Measurements from ENCODE around the gene KCNQ5.

The KCNQ5 gene

DNA sequence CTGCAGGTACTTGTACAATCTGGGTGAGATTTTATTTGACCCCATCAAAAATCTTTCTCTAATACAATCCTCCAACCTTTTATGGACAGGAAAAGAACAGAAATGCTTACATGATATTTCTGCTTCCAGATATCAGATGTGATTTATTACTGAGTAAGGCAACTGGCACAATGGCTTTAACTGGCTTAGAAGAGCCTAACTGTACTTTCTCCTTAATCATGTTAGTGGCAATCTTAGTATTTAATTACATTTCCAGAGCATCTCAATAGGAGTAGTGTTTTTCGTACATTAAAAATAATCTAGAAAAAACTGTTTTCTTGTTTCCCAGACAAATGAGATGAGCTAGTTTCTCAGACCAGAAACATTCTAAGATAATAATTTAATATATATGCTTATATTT lies 251.6 kb downstream of the KCNQ5 start:
- Histone ChIP-seq H3K36me3 (ENCODE audit: control insufficient read depth, insufficient read depth, low read length) (no peaks in the 10 kb centered on the region), H3K4me1 (no peaks in the 10 kb centered on the region), H3K27ac (no peak overlapping the region), H3K4me3 (ENCODE audit: low read depth, low read length) (no peak overlapping the region), H3K27me3 (ENCODE audit: control insufficient read depth, insufficient read depth, low read length) (no peaks in the 10 kb centered on the region), H2AFZ (no peak overlapping the region), H3K4me2 (ENCODE audit: low read length) (no peak overlapping the region), H3K79me2 (no peaks in the 10 kb centered on the region), H3K9me3 (ENCODE audit: control insufficient read depth, low read length) (no peaks in the 10 kb centered on the region), H3K9ac (no peak overlapping the region)
- TF ChIP-seq, protein P1, sequence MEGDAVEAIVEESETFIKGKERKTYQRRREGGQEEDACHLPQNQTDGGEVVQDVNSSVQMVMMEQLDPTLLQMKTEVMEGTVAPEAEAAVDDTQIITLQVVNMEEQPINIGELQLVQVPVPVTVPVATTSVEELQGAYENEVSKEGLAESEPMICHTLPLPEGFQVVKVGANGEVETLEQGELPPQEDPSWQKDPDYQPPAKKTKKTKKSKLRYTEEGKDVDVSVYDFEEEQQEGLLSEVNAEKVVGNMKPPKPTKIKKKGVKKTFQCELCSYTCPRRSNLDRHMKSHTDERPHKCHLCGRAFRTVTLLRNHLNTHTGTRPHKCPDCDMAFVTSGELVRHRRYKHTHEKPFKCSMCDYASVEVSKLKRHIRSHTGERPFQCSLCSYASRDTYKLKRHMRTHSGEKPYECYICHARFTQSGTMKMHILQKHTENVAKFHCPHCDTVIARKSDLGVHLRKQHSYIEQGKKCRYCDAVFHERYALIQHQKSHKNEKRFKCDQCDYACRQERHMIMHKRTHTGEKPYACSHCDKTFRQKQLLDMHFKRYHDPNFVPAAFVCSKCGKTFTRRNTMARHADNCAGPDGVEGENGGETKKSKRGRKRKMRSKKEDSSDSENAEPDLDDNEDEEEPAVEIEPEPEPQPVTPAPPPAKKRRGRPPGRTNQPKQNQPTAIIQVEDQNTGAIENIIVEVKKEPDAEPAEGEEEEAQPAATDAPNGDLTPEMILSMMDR (IDR thresholded peaks at IDR 0.05): no peak

DNA sequence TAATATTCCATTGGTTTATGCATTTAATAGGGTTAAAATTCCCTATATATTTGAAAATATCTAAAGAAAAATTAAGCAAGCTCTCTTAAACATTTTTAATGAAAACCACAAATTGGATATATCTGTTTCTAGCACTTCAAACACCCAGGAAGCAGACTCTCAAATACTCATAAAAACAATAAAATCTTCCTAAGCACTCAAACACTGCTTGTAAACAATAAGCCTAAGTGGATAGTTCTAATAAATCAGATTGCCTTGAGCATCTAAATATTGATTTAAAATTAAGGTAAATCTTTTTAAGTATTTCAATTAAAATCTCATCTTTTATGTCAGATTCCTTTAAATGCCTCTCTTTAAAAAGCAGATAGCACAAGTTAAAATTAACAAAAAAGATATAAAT lies 254.4 kb downstream of the KCNQ5 start:
- no peaks in the 10 kb centered on the region for H3K9me3 ChIP-seq (ENCODE audit: control insufficient read depth, low read length)
- H3K36me3 ChIP-seq (ENCODE audit: control insufficient read depth, insufficient read depth, low read length): no peaks in the 10 kb centered on the region
- TF ChIP-seq, protein P1 (IDR thresholded peaks at IDR 0.05): no peak
- H3K27me3 ChIP-seq (ENCODE audit: control insufficient read depth, insufficient read depth, low read length): no peaks in the 10 kb centered on the region
- no peak overlapping the region for H2AFZ ChIP-seq
- no peak overlapping the region for H3K4me3 ChIP-seq (ENCODE audit: low read depth, low read length)
- no peaks in the 10 kb centered on the region for H3K4me1 ChIP-seq
- no peak overlapping the region for H3K9ac ChIP-seq
- no peak overlapping the region for H3K27ac ChIP-seq
- no peak overlapping the region for H3K4me2 ChIP-seq (ENCODE audit: low read length)
- H3K79me2 ChIP-seq: no peaks in the 10 kb centered on the region

DNA sequence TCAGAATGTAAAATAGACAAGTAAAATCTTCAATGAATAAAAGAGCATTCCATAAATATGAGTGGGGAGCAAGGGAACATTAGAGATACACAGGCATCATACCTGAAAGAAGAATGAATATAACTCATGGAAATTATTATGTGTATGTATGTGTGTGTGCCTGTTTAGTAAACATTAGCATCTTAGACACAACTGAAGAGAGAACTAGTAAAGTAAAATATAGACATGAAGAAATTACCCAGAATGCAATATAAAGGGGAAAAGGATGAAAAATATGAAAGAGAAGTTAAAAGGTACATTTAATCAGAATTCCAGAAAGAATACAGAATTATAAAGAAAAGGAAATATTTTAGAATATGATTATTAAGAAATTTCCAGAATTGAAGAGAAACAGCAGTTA lies 264.3 kb downstream of the KCNQ5 start:
- no peaks in the 10 kb centered on the region for H3K4me1 ChIP-seq
- no peaks in the 10 kb centered on the region for H3K79me2 ChIP-seq
- no peaks in the 10 kb centered on the region for H3K36me3 ChIP-seq (ENCODE audit: control insufficient read depth, insufficient read depth, low read length)
- no peak overlapping the region for H3K27ac ChIP-seq
- no peak overlapping the region for H3K4me2 ChIP-seq (ENCODE audit: low read length)
- H3K9me3 ChIP-seq (ENCODE audit: control insufficient read depth, low read length): no peaks in the 10 kb centered on the region
- no peak overlapping the region for H3K4me3 ChIP-seq (ENCODE audit: low read depth, low read length)
- H2AFZ ChIP-seq: no peak overlapping the region
- no peaks in the 10 kb centered on the region for H3K27me3 ChIP-seq (ENCODE audit: control insufficient read depth, insufficient read depth, low read length)
- TF ChIP-seq, protein P1 (IDR thresholded peaks at IDR 0.05): no peak
- H3K9ac ChIP-seq: no peak overlapping the region

DNA sequence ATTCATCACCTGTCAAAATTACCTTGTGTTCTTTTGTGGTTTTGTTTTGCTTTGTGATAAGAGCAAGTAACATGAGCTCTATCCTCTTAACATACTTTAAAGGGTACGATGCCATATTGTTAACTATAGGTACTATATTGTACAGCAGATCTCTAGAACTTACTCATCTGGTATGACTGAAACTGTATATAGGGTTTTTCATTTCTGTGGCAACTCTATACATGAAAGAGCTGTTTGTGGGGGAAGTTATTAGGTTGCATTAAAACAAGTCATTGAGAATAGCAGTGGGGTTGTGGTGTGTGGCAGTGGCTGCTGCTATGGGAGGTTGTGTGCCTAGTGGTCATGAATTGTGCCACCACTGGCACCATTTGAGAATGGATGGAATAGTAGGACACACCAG lies 268.4 kb downstream of the KCNQ5 start:
- H3K79me2 ChIP-seq: no peaks in the 10 kb centered on the region
- no peak overlapping the region for H3K4me3 ChIP-seq (ENCODE audit: low read depth, low read length)
- TF ChIP-seq, protein P1 (IDR thresholded peaks at IDR 0.05): no peak
- no peak overlapping the region for H2AFZ ChIP-seq
- no peaks in the 10 kb centered on the region for H3K36me3 ChIP-seq (ENCODE audit: control insufficient read depth, insufficient read depth, low read length)
- no peak overlapping the region for H3K27ac ChIP-seq
- H3K9ac ChIP-seq: no peak overlapping the region
- H3K9me3 ChIP-seq (ENCODE audit: control insufficient read depth, low read length): no peaks in the 10 kb centered on the region
- no peak overlapping the region for H3K4me2 ChIP-seq (ENCODE audit: low read length)
- H3K4me1 ChIP-seq: no peaks in the 10 kb centered on the region
- H3K27me3 ChIP-seq (ENCODE audit: control insufficient read depth, insufficient read depth, low read length): no peaks in the 10 kb centered on the region

DNA sequence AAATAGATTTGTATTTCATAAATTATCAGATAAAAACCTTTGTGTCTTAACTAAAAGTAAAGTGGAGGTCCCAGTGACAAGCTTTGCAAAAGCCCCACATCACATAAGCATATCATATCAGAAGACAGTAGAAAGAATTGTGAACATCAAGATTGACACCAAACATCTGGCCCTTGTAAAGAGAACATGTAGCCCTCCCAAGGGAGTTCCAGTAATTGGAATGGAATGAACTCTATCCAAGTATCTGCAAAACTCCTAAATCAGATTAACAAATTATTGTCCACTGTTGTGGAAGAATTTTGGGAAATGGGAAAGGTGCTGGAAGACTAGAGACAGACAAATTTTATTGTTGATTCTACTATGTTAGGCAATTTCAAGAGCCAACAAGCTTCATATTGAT lies 268.8 kb downstream of the KCNQ5 start:
- Histone ChIP-seq H3K27me3 (ENCODE audit: control insufficient read depth, insufficient read depth, low read length) (no peaks in the 10 kb centered on the region), H3K9me3 (ENCODE audit: control insufficient read depth, low read length) (no peaks in the 10 kb centered on the region), H3K79me2 (no peaks in the 10 kb centered on the region), H3K4me1 (no peaks in the 10 kb centered on the region), H2AFZ (no peak overlapping the region), H3K9ac (no peak overlapping the region), H3K4me2 (ENCODE audit: low read length) (no peak overlapping the region), H3K27ac (no peak overlapping the region), H3K4me3 (ENCODE audit: low read depth, low read length) (no peak overlapping the region), H3K36me3 (ENCODE audit: control insufficient read depth, insufficient read depth, low read length) (no peaks in the 10 kb centered on the region)
- TF ChIP-seq, protein P1 (IDR thresholded peaks at IDR 0.05): no peak

Data from parathyroid adenoma (tissue), 2 donors.